GM23338 (cell line): ENCODE measurements around the gene CCDC174.

Source experiments
- CREB1 ChIP-seq: fragments of 250-450 bp; sonication (Bioruptor Pico); IDR thresholded peaks from 2 replicates; pipeline ENCODE4 v1.5.0; 2020; ENCODE audit warnings: low read depth, mild to moderate bottlenecking, moderate library complexity
- CTCF ChIP-seq, 2 experiments: fragments of 200-600 bp in 1 of 2; sonication (generic) in 1 of 2; conservative IDR thresholded peaks; 2 replicates each; pipeline versions ENCODE4 v1.5.1 to v1.6.1; 2016 to 2017; ENCODE audit warnings: antibody characterized with exemption in 2 of 2, low read depth in 2 of 2, mild to moderate bottlenecking in 2 of 2, moderate library complexity in 1 of 2
- ETS1 ChIP-seq: IDR thresholded peaks from 2 replicates; pipeline ENCODE4 v1.6.1; 2016; ENCODE audit warnings: antibody characterized with exemption
- EZH2 ChIP-seq: fragments of 200-600 bp; sonication (generic); IDR thresholded peaks from one replicate; pipeline ENCODE4 v1.8.0; 2017; ENCODE audit warnings: antibody characterized with exemption, mild to moderate bottlenecking, low read depth; ENCODE audit not compliant: unreplicated experiment
- EZH2phosphoT487 ChIP-seq: fragments of 200-600 bp; sonication (generic); IDR thresholded peaks from one replicate; pipeline ENCODE4 v1.8.1; 2018; ENCODE audit warnings: antibody characterized with exemption; ENCODE audit not compliant: unreplicated experiment
- JUNB ChIP-seq: IDR thresholded peaks from one replicate; pipeline ENCODE4 v1.6.1; 2016; ENCODE audit warnings: antibody characterized with exemption; ENCODE audit not compliant: unreplicated experiment
- POLR2AphosphoS5 ChIP-seq: IDR thresholded peaks from 2 replicates; pipeline ENCODE4 v1.6.1; 2016; ENCODE audit warnings: antibody characterized with exemption, low read depth
- REST ChIP-seq: IDR thresholded peaks from one replicate; pipeline ENCODE4 v1.6.1; 2018; ENCODE audit warnings: antibody characterized with exemption; ENCODE audit not compliant: unreplicated experiment
- STAT1 ChIP-seq: IDR thresholded peaks from one replicate; pipeline ENCODE4 v1.6.1; 2016; ENCODE audit warnings: antibody characterized with exemption; ENCODE audit not compliant: unreplicated experiment
- ZNF114 ChIP-seq: fragments of 250-450 bp; sonication (Bioruptor Pico); IDR thresholded peaks from 2 replicates; pipeline ENCODE4 v1.5.0; 2020; ENCODE audit warnings: mild to moderate bottlenecking, moderate library complexity
- ZNF331 ChIP-seq: fragments of 250-450 bp; sonication (Bioruptor Pico); IDR thresholded peaks from 2 replicates; pipeline ENCODE4 v1.5.0; 2020; ENCODE audit warnings: low read depth, mild to moderate bottlenecking, moderate library complexity
- ZNF462 ChIP-seq: fragments of 250-450 bp; sonication (Bioruptor Pico); IDR thresholded peaks from 2 replicates; pipeline ENCODE4 v1.5.0; 2020; ENCODE audit warnings: mild to moderate bottlenecking, moderate library complexity

GRCh38 chr3:14700891-14701290, 49.3 kb downstream of the CCDC174 start:
- no peak for TF ChIP-seq CTCF (conservative IDR thresholded peaks at IDR 0.05; ENCODE audit: low read depth in 2 of 2)
- TF ChIP-seq EZH2, result no peak
- TF ChIP-seq EZH2phosphoT487, result no peak
- TF ChIP-seq JUNB, result no peak
- no peak for TF ChIP-seq REST
- no peak for TF ChIP-seq POLR2AphosphoS5
- no peak for TF ChIP-seq ETS1
- no peak for TF ChIP-seq CREB1
- TF ChIP-seq ZNF331, result no peak
- no peak for TF ChIP-seq ZNF462
- TF ChIP-seq ZNF114 (CRISPR knock-in tag), result no peak
- no peak for TF ChIP-seq STAT1
